Ammon's horn (tissue), 1 donor: ENCODE results near the gene RXFP3.

Experiments used
- DNase-seq: peaks from one replicate; pipeline ENCODE4 v3.0.0-alpha.2; 2016; ENCODE audit warnings: low spot score

Gene RXFP3

DNA sequence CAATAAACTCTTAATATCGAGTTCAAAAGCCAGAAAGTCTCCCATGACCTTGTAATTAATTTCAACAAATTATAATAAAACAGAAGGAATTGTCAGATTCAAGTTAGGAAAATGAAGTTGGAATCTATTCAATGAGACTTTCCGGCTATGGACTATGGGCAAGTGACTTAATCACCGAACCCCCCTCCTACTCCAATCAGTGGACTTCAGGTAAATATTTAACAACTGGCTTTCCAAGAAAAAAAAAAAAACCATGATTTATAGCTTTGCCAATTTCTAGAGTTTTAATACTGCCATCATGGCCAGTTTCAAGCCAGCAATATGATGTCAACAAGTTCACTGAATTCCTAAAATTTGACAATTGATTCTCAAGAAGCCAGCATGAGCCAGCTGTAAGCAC is 43.8 kb downstream of the RXFP3 start:
- no peak for DNase-seq

GRCh38 chr5:33981408-33982162 is 45.4 kb downstream of the RXFP3 start:
- no peak for DNase-seq

- DNase-seq, result no peak
Measured at GRCh38 chr5:33984178-33984577, 48.0 kb downstream of the RXFP3 start.

DNA sequence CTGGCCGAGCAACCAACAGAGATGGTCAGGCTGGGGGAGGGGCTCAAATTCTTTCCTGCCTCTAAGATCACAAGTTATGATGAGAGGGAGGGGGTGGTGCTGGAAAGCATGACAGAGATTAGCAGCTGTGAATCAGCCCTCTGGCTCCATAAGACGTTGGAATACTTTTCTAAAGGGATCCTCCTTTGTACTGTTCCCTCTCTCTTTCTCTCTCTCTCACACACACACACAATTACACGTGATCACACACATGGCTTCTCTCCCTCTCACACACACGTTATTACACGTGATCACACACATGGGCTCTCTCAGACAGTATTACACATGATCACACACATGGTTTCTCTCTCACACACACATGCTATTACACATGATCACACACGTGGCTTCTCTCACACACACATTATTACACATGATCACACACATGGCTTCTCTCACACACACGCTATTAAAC is 48.5 kb downstream of the RXFP3 start, which contains the start of gene SLC45A2:
SLC45A2 (minus strand) TSS at position 23 of the 454 bp plus-strand sequence. CDS start 110 bp downstream, outside the sequence.
- DNase-seq, result no peak

DNA sequence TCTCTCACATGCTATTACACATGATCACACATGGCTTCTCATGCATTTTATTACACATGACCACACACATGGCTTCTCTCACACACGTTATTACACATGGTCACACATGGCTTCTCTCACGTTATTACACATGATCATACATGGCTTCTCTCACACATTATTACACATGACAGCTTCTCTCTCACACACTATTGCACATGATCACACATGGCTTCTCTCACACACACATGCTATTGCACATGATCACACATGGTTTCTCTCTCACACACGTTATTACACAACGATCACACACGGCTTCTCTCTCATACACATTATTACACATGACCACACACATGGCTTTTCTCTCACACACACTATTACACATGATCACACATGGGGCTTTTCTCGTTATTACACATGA is 49.3 kb downstream of the RXFP3 start:
- no peak for DNase-seq
